WTC11 (cell line): ENCODE data around the gene PPP1R12B. TPM values are rescaled to one million over a fixed set of nuclear protein-coding genes. Genes with fewer than 3 reads are reported as not detected.

Source experiments
- ATAC-seq: fragments of 200-7000 bp; cut with Tn5 transposase; 2 replicates; pipeline ENCODE4 v1.10.0; 2021; ENCODE audit warnings: mild to moderate bottlenecking, moderate library complexity
- CTCF ChIA-PET: fragments of 300-600 bp; sonication (Branson Sonifier 250); formaldehyde crosslinking; loops from one replicate; lab custom pipeline; 2021; ENCODE audit warnings: antibody characterized with exemption; lab: Charles Lee
- POLR2A ChIA-PET: fragments of 350-600 bp; sonication (Branson Sonifier 250); formaldehyde crosslinking; loops from one replicate; lab custom pipeline; 2021; ENCODE audit warnings: antibody characterized with exemption; lab: Charles Lee
- DNase-seq: peaks from one replicate; pipeline ENCODE4 v3.0.0; 2021; ENCODE audit warnings: low spot score
- H3K27ac Mint-ChIP-seq: 2 replicates; pipeline ENCODE4 v1.8.0; 2021; ENCODE audit warnings: mixed read lengths
- H3K27me3 Mint-ChIP-seq: 2 replicates; pipeline ENCODE4 v1.8.0; 2021; ENCODE audit warnings: low read depth, mild to moderate bottlenecking, moderate library complexity, mixed read lengths
- H3K36me3 Mint-ChIP-seq: 2 replicates; pipeline ENCODE4 v1.8.0; 2021; ENCODE audit warnings: mixed read lengths
- H3K4me1 Mint-ChIP-seq: 2 replicates; pipeline ENCODE4 v1.8.0; 2022; ENCODE audit warnings: mixed read lengths
- H3K4me3 Mint-ChIP-seq: 2 replicates; pipeline ENCODE4 v1.8.0; 2021; ENCODE audit warnings: mild to moderate bottlenecking, moderate library complexity, mixed read lengths
- H3K9me3 Mint-ChIP-seq: 2 replicates; pipeline ENCODE4 v1.8.0; 2021; ENCODE audit warnings: mixed read lengths
- AR ChIP-seq: fragments of 250-450 bp; sonication (Bioruptor Pico); IDR thresholded peaks from 2 replicates; pipeline ENCODE4 v1.9.0; 2021; ENCODE audit warnings: mild to moderate bottlenecking
- ATF3 ChIP-seq: sonication (generic); formaldehyde crosslinking; conservative IDR thresholded peaks from 2 replicates; pipeline ENCODE4 v1.8.1; 2022; ENCODE audit warnings: mild to moderate bottlenecking, missing genetic modification reagents
- CREM ChIP-seq: sonication (generic); formaldehyde crosslinking; IDR thresholded peaks from 2 replicates; pipeline ENCODE4 v1.8.1; 2022; ENCODE audit warnings: mild to moderate bottlenecking, missing genetic modification reagents, moderate library complexity
- CTCF ChIP-seq: fragments of 200-600 bp; IDR thresholded peaks from 2 replicates; pipeline ENCODE4 v1.8.0; 2022; ENCODE audit warnings: antibody characterized with exemption
- ESRRA ChIP-seq: sonication (generic); formaldehyde crosslinking; IDR thresholded peaks from 2 replicates; pipeline ENCODE4 v1.8.1; 2022; ENCODE audit warnings: mild to moderate bottlenecking, missing genetic modification reagents, borderline replicate concordance
- ETV6 ChIP-seq: sonication (generic); formaldehyde crosslinking; IDR thresholded peaks from 2 replicates; pipeline ENCODE4 v1.8.1; 2022; ENCODE audit warnings: mild to moderate bottlenecking, missing genetic modification reagents
- GABPB1 ChIP-seq: sonication (generic); formaldehyde crosslinking; IDR thresholded peaks from 2 replicates; pipeline ENCODE4 v1.8.1; 2023; ENCODE audit warnings: mild to moderate bottlenecking, missing genetic modification reagents
- JAZF1 ChIP-seq: fragments of 250-450 bp; sonication (Bioruptor Pico); IDR thresholded peaks from 2 replicates; pipeline ENCODE4 v1.9.0; 2021; ENCODE audit warnings: moderate library complexity, mild to moderate bottlenecking, inconsistent platforms
- JUN ChIP-seq: sonication (generic); formaldehyde crosslinking; IDR thresholded peaks from 2 replicates; pipeline ENCODE4 v1.8.0; 2023; ENCODE audit warnings: mild to moderate bottlenecking, missing genetic modification reagents
- MLX ChIP-seq: sonication (generic); formaldehyde crosslinking; IDR thresholded peaks from 2 replicates; pipeline ENCODE4 v1.8.1; 2023; ENCODE audit warnings: mild to moderate bottlenecking, missing genetic modification reagents, moderate library complexity
- MXD4 ChIP-seq: fragments of 250-450 bp; sonication (Bioruptor Pico); IDR thresholded peaks from 2 replicates; pipeline ENCODE4 v1.8.0; 2021; ENCODE audit warnings: mild to moderate bottlenecking, moderate library complexity, borderline replicate concordance
- NFE2L1 ChIP-seq: sonication (generic); formaldehyde crosslinking; IDR thresholded peaks from 2 replicates; pipeline ENCODE4 v1.8.1; 2023; ENCODE audit warnings: missing genetic modification reagents
- SMAD4 ChIP-seq: sonication (generic); formaldehyde crosslinking; IDR thresholded peaks from 2 replicates; pipeline ENCODE4 v1.8.0; 2022; ENCODE audit warnings: mild to moderate bottlenecking, missing genetic modification reagents
- ZBTB21 ChIP-seq: sonication (generic); formaldehyde crosslinking; IDR thresholded peaks from 2 replicates; pipeline ENCODE4 v1.8.1; 2023; ENCODE audit warnings: mild to moderate bottlenecking, missing genetic modification reagents, borderline replicate concordance
- ZBTB43 ChIP-seq: sonication (generic); formaldehyde crosslinking; IDR thresholded peaks from 2 replicates; pipeline ENCODE4 v1.8.1; 2023; ENCODE audit warnings: mild to moderate bottlenecking, missing genetic modification reagents
- total RNA-seq: library from RNA; stranded (reverse); gene quantifications from 3 replicates; pipeline ENCODE4 v1.2.3, GENCODE V29; 2021

Gene PPP1R12B
- total RNA-seq, 1 experiment from 2014 or later, result 19.2 TPM

- Mint-ChIP-seq H3K4me1 (peaks cover 18% of the 10 kb centered on the region), H3K4me3 (peak overlapping the region; percentile 23; the same call in 1 of the 2 replicates), H3K36me3 (no peaks in the 10 kb centered on the region), H3K27me3 (no peaks in the 10 kb centered on the region), H3K9me3 (no peaks in the 10 kb centered on the region), H3K27ac (peak overlapping the region; percentile 84; the same call in 1 of the 2 replicates)
- CTCF ChIA-PET, result interaction anchor here (1.6 kb wide), 1 partner anchor 234 kb away, joined by 3 read pairs; no protein-coding TSS in a partner anchor
- TF ChIP-seq ETV6 (no peak), CTCF (peak; percentile 22; the same call in 1 of the 2 replicates)
- no peak for ATAC-seq
- DNase-seq, result no peak
- POLR2A ChIA-PET, result no interaction called here
Observed at GRCh38 chr1:202343652-202344349, 4.7 kb upstream of the PPP1R12B start.

GRCh38 chr1:202348005-202348508, 442 bp upstream of the PPP1R12B start:
- H3K4me3 Mint-ChIP-seq, result peak overlapping the region; percentile 85
- ChIA-PET POLR2A (interaction anchor here (0.5 kb wide), 2 partner anchors 18 to 37 kb away, joined by 3 read pairs; no protein-coding TSS in a partner anchor), CTCF (interaction anchor here (0.9 to 1.1 kb wide), 3 partner anchors 111 to 372 kb away, joined by 3 to 6 read pairs (median 3); partner anchors contain the start of gene LGR6)
- H3K36me3 Mint-ChIP-seq, result no peaks in the 10 kb centered on the region
- no peak for TF ChIP-seq SMAD4
- no peak for TF ChIP-seq AR (CRISPR knock-in tag)
- TF ChIP-seq GABPB1 (CRISPR knock-in tag), result peak; percentile 80; the same call in 1 of the 2 replicates
- no peak for TF ChIP-seq CREM (CRISPR knock-in tag)
- TF ChIP-seq ATF3 (CRISPR knock-in tag), result no peak
- no peak for TF ChIP-seq CTCF
- TF ChIP-seq ZBTB43 (CRISPR knock-in tag), result no peak
- peak overlapping the region; percentile 74 for H3K27ac Mint-ChIP-seq
- no peak for DNase-seq
- H3K27me3 Mint-ChIP-seq, result no peaks in the 10 kb centered on the region
- ATAC-seq, result no peak
- no peaks in the 10 kb centered on the region for H3K9me3 Mint-ChIP-seq
- H3K4me1 Mint-ChIP-seq, result peaks cover 18% of the 10 kb centered on the region

GRCh38 chr1:202349206-202349928, 868 bp downstream of the PPP1R12B start:
- Mint-ChIP-seq H3K27ac (peak overlapping the region; percentile 23; the same call in 1 of the 2 replicates), H3K27me3 (no peaks in the 10 kb centered on the region), H3K4me1 (peaks cover 18% of the 10 kb centered on the region), H3K36me3 (no peaks in the 10 kb centered on the region), H3K9me3 (no peaks in the 10 kb centered on the region), H3K4me3 (peak overlapping the region; percentile 85)
- ATAC-seq (no peak), DNase-seq (no peak)
- no peak for TF ChIP-seq ESRRA
- no peak for TF ChIP-seq MLX
- TF ChIP-seq MXD4 (CRISPR knock-in tag), result no peak
- TF ChIP-seq ZBTB21 (CRISPR knock-in tag), result no peak
- no peak for TF ChIP-seq JAZF1 (CRISPR knock-in tag)
- no peak for TF ChIP-seq JUN (CRISPR knock-in tag)
- no peak for TF ChIP-seq NFE2L1
- ChIA-PET POLR2A (no interaction called here), CTCF (interaction anchor here (0.6 to 0.8 kb wide), 2 partner anchors 11 to 310 kb away, joined by 3 read pairs; no protein-coding TSS in a partner anchor)
